ENCODE data around the gene XNDC1N. TPM values are rescaled to one million over a fixed set of nuclear protein-coding genes. Genes with fewer than 3 reads are reported as not detected.

XNDC1N gene
- total RNA-seq, 1 donor from 2014 or later: 7.6 TPM

DNA sequence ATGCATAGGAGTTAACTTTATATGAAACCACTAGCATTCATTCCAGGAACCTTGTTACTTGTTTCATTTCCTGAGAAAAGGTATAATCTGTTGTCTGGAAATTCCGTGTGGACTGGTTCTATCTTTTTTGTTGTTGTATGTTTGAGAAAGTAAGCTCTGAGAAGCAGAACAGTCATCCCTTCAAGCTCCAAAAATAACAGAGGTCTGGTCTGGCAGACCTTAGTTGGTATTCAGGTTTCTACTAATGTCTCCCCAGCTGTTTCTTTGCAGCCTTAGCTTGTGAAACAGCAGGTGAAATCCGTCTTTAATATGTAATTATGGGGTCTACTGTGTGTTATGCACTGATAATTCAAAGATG is 2.8 kb upstream of the XNDC1N start:
- H3K9me3 Mint-ChIP-seq (ENCODE audit: unreplicated experiment): no peaks in the 10 kb centered on the region
- Histone ChIP-seq H3K4me1 (ENCODE audit: insufficient read depth, low read length) (peaks cover 34% of the 10 kb centered on the region), H3K4me3 (ENCODE audit: insufficient read depth, low read depth, low read length) (peak overlapping the region; percentile 14), H3K27me3 (ENCODE audit: insufficient read depth, low read length) (no peaks in the 10 kb centered on the region), H2AFZ (ENCODE audit: low read depth, low read length) (no peak overlapping the region), H3K79me2 (ENCODE audit: insufficient read depth, low read length) (peaks cover 89% of the 10 kb centered on the region), H3K4me2 (ENCODE audit: low read length) (peak overlapping the region; percentile 89), H4K20me1 (ENCODE audit: insufficient read depth, low read length) (peaks cover 60% of the 10 kb centered on the region), H3K36me3 (ENCODE audit: insufficient read depth, low read length) (no peaks in the 10 kb centered on the region), H3K27ac (ENCODE audit: low read depth, low read length) (peak overlapping the region; percentile 67), H3K9me3 (ENCODE audit: insufficient read depth, low read depth, low read length) (no peaks in the 10 kb centered on the region), H3K9ac (ENCODE audit: low read length) (peak overlapping the region; percentile 93)
- TF ChIP-seq, protein P1, sequence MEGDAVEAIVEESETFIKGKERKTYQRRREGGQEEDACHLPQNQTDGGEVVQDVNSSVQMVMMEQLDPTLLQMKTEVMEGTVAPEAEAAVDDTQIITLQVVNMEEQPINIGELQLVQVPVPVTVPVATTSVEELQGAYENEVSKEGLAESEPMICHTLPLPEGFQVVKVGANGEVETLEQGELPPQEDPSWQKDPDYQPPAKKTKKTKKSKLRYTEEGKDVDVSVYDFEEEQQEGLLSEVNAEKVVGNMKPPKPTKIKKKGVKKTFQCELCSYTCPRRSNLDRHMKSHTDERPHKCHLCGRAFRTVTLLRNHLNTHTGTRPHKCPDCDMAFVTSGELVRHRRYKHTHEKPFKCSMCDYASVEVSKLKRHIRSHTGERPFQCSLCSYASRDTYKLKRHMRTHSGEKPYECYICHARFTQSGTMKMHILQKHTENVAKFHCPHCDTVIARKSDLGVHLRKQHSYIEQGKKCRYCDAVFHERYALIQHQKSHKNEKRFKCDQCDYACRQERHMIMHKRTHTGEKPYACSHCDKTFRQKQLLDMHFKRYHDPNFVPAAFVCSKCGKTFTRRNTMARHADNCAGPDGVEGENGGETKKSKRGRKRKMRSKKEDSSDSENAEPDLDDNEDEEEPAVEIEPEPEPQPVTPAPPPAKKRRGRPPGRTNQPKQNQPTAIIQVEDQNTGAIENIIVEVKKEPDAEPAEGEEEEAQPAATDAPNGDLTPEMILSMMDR (IDR thresholded peaks at IDR 0.05; ENCODE audit: insufficient read depth, low read depth, low read length): no peak
- no peak for TF ChIP-seq EZH2 (IDR thresholded peaks at IDR 0.05; ENCODE audit: insufficient read depth, low read length)
- H3K4me3 Mint-ChIP-seq (ENCODE audit: unreplicated experiment): peak overlapping the region; percentile 100
- H3K36me3 Mint-ChIP-seq (ENCODE audit: low read depth, unreplicated experiment): peaks cover 3% of the 10 kb centered on the region
- no peak overlapping the region for H3K27ac Mint-ChIP-seq (ENCODE audit: unreplicated experiment)
- no peak for FAIRE-seq
- H3K4me1 Mint-ChIP-seq (ENCODE audit: low read depth, unreplicated experiment): peaks cover 25% of the 10 kb centered on the region
- no peaks in the 10 kb centered on the region for H3K27me3 Mint-ChIP-seq (ENCODE audit: low read depth, unreplicated experiment)
- DNase-seq (ENCODE audit: low read depth): peak; percentile 65

DNA sequence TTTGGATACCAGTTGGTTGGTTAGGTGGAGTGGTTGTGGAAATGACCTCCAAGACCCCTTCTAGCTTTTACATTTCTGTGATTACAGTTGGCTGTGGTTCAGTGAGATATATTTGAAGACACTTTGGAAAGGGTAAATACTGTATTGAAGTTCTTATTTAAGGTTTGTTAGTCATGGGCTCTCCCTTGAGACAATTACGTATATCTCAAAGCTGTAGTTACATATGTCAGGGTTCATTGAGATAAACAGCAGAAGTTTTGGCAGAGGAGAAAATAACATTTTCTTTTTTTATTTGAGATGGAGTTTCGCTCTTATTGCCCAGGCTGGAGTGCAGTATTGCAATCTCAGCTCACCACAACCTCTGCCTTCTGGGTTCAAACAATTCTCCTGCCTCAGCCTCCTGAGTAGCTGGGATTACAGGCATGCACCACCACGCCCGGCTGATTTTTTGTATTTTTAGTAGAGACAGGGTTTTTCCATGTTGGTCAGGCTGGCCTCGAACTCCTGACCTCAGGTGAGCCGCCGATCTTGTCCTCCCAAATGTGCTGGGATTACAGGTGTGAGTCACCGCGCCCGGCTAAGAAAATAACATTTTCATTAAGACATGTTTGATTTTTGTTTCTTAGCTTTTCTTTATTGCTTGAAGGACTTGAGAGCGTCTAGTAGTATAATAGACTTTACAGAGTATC is 2.3 kb upstream of the XNDC1N start:
- Histone ChIP-seq H3K9me3 (ENCODE audit: insufficient read depth, low read depth, low read length) (no peaks in the 10 kb centered on the region), H3K36me3 (ENCODE audit: insufficient read depth, low read length) (no peaks in the 10 kb centered on the region), H3K4me1 (ENCODE audit: insufficient read depth, low read length) (peaks cover 34% of the 10 kb centered on the region), H3K9ac (ENCODE audit: low read length) (peak overlapping the region; percentile 93), H3K79me2 (ENCODE audit: insufficient read depth, low read length) (peaks cover 85% of the 10 kb centered on the region), H4K20me1 (ENCODE audit: insufficient read depth, low read length) (peaks cover 60% of the 10 kb centered on the region), H3K4me3 (ENCODE audit: insufficient read depth, low read depth, low read length) (peak overlapping the region; percentile 14), H3K27me3 (ENCODE audit: insufficient read depth, low read length) (no peaks in the 10 kb centered on the region), H3K27ac (ENCODE audit: low read depth, low read length) (peak overlapping the region; percentile 67), H2AFZ (ENCODE audit: low read depth, low read length) (no peak overlapping the region), H3K4me2 (ENCODE audit: low read length) (peak overlapping the region; percentile 89)
- H3K36me3 Mint-ChIP-seq (ENCODE audit: low read depth, unreplicated experiment): peaks cover 3% of the 10 kb centered on the region
- H3K27me3 Mint-ChIP-seq (ENCODE audit: low read depth, unreplicated experiment): no peaks in the 10 kb centered on the region
- H3K27ac Mint-ChIP-seq (ENCODE audit: unreplicated experiment): no peak overlapping the region
- H3K4me1 Mint-ChIP-seq (ENCODE audit: low read depth, unreplicated experiment): peaks cover 25% of the 10 kb centered on the region
- FAIRE-seq (no peak), DNase-seq (ENCODE audit: low read depth) (no peak)
- peak overlapping the region; percentile 100 for H3K4me3 Mint-ChIP-seq (ENCODE audit: unreplicated experiment)
- H3K9me3 Mint-ChIP-seq (ENCODE audit: unreplicated experiment): no peaks in the 10 kb centered on the region
- TF ChIP-seq EZH2 (IDR thresholded peaks at IDR 0.05; ENCODE audit: insufficient read depth, low read length): no peak
- TF ChIP-seq, protein P1 (IDR thresholded peaks at IDR 0.05; ENCODE audit: insufficient read depth, low read depth, low read length): no peak

DNA sequence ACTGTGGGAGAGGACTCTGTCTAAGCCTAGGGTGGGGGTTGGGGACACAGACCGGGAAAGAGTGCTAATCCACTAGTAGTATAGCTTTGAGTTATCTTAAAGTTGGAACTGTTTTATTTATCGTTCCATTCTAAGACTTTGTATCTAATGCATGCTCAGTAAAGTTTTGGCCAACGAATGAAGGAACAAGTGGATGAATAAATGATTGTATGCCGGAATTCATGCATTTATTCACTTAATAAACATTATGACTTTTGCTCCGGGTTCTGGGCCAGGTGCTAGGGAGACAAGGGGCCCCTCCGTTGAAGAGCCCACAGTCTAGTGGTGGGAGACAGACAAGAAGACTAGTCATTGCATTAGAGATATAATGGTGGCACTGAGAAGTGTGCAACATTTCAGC is 1.1 kb upstream of the XNDC1N start:
- H3K27ac ChIP-seq (ENCODE audit: low read depth, low read length): peak overlapping the region; percentile 96

More for the DNA sequence above, 1.1 kb upstream of the XNDC1N start:
- Mint-ChIP-seq H3K4me1 (ENCODE audit: low read depth, unreplicated experiment) (peaks cover 25% of the 10 kb centered on the region), H3K9me3 (ENCODE audit: unreplicated experiment) (no peaks in the 10 kb centered on the region), H3K27me3 (ENCODE audit: low read depth, unreplicated experiment) (no peaks in the 10 kb centered on the region), H3K36me3 (ENCODE audit: low read depth, unreplicated experiment) (peaks cover 4% of the 10 kb centered on the region), H3K4me3 (ENCODE audit: unreplicated experiment) (peak overlapping the region; percentile 100), H3K27ac (ENCODE audit: unreplicated experiment) (peak overlapping the region; percentile 92)
- TF ChIP-seq, protein P1 (IDR thresholded peaks at IDR 0.05; ENCODE audit: insufficient read depth, low read depth, low read length): no peak
- peak overlapping the region; percentile 95 for H3K4me3 ChIP-seq (ENCODE audit: insufficient read depth, low read depth, low read length)
- H3K9ac ChIP-seq (ENCODE audit: low read length): peak overlapping the region; percentile 93
- no peak for FAIRE-seq
- H3K9me3 ChIP-seq (ENCODE audit: insufficient read depth, low read depth, low read length): no peaks in the 10 kb centered on the region
- H3K4me2 ChIP-seq (ENCODE audit: low read length): peak overlapping the region; percentile 89
- DNase-seq (ENCODE audit: low read depth): no peak
- H2AFZ ChIP-seq (ENCODE audit: low read depth, low read length): no peak overlapping the region
- peaks cover 73% of the 10 kb centered on the region for H3K79me2 ChIP-seq (ENCODE audit: insufficient read depth, low read length)
- H3K36me3 ChIP-seq (ENCODE audit: insufficient read depth, low read length): no peaks in the 10 kb centered on the region
- peaks cover 34% of the 10 kb centered on the region for H3K4me1 ChIP-seq (ENCODE audit: insufficient read depth, low read length)
- peaks cover 53% of the 10 kb centered on the region for H4K20me1 ChIP-seq (ENCODE audit: insufficient read depth, low read length)
- no peaks in the 10 kb centered on the region for H3K27me3 ChIP-seq (ENCODE audit: insufficient read depth, low read length)
